Heart left ventricle (tissue), 13 donors: ENCODE results near the gene NR2F1.

Source experiments
- POLR2A ChIP-seq, 2 donors: fragments of 450-650 bp; IDR thresholded peaks; one replicate each; pipeline ENCODE4 v1.6.1; 2017; ENCODE audit warnings: antibody characterized with exemption in 2 of 2, mild to moderate bottlenecking in 2 of 2, moderate library complexity in 2 of 2
- TF ChIP-seq, protein P1 (sequence below), 12 donors: fragments of 200-600 bp; sonication (generic) in 4 of 12; IDR thresholded peaks; one replicate each; pipeline versions ENCODE4 v1.5.0 to v1.8.0; 2018 to 2022; ENCODE audit warnings: antibody characterized with exemption in 12 of 12, mild to moderate bottlenecking in 5 of 12
- donor health status: ischemic (EF 13 %, LVEDD 7.1; RV severe dilation, severe dysfunction).
- donor health status: DM: no; HTN: yes; CAD: no.
- donor health status: DM: no; HTN: no; CAD: no.
- donor health status: ischemic (EF 25% LVEDD 6.9; RV normal size, moderate dysfunction).
- donor health status: ischemic (EF 25% LVEDD 5.7; RV mildly dilated, moderate dysfunction).
- donor health status: ischemic (EF 35%, LVEDD 5.7; RV mildly dilated, moderate dysfunction).
- donor health status: nonischemic (EF 11% LVEDD 7.7; RV severe dilation, severe dysfunction).
- donor health status: DM: yes; HTN: yes; CAD: no.
- donor health status: PGD.
- donor health status: ischemic (EF 29% LVEDD 5.4; RV normal size, mild dysfunction).
- donor health status: nonischemic (EF 23%, LVEDD 6.1; RV moderate dilation, normal function).

DNA sequence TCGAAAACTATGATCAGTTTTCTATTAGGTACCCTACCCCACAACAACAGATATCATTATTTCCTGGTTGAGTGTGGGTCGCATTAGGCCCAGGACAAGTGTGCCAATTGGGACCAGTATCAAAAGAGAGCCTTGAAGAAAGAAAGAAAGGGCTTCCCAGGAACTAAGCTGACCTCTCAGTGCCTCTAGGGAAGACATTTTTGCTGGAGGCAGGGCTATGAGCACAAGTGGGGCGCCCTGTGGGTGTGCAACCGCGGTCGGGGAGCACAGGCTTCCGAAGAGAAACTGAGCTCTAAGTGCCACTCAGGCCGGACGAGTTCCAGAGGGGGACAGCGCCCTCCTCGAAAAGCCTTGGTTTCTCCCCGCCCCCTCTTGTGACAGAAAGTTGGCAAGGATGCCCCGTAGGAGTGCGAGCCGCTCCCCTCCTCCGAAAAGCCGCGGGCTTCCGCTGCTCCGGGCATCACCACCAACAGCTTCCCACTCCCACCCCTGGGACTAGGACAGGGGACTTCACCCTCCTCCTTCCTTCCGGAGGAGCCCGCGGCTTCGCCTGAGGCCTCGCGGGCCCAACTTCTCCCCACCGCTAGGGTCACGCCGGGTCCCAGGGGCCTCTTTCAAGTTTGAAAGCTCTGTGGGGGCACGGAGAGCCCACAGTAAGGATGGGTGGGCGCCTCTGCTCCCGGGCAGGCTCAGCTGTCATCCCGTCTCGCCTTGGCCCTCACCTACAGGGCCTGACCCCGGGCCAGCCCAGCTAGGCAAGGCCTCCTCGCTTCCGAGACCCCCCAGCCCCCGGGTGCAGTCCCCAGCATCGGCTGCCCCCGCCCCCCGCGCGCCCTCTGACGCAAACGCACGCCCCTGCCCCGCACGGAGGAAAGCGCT is 4.0 kb upstream of the NR2F1 start:
- TF ChIP-seq, protein P1, sequence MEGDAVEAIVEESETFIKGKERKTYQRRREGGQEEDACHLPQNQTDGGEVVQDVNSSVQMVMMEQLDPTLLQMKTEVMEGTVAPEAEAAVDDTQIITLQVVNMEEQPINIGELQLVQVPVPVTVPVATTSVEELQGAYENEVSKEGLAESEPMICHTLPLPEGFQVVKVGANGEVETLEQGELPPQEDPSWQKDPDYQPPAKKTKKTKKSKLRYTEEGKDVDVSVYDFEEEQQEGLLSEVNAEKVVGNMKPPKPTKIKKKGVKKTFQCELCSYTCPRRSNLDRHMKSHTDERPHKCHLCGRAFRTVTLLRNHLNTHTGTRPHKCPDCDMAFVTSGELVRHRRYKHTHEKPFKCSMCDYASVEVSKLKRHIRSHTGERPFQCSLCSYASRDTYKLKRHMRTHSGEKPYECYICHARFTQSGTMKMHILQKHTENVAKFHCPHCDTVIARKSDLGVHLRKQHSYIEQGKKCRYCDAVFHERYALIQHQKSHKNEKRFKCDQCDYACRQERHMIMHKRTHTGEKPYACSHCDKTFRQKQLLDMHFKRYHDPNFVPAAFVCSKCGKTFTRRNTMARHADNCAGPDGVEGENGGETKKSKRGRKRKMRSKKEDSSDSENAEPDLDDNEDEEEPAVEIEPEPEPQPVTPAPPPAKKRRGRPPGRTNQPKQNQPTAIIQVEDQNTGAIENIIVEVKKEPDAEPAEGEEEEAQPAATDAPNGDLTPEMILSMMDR (IDR thresholded peaks at IDR 0.05): no peak
- TF ChIP-seq POLR2A (IDR thresholded peaks at IDR 0.05): no peak
